Ascending aorta (tissue), 2 donors: ENCODE results near the gene KDM8. TPM values are rescaled to one million over a fixed set of nuclear protein-coding genes. Genes with fewer than 3 reads are reported as not detected.

Experiments used
- DNase-seq, 2 donors: peaks; one replicate each; pipeline ENCODE4 v3.0.0-alpha.2; 2019; ENCODE audit warnings: low spot score in 2 of 2
- H3K27ac ChIP-seq, 2 donors: fragments of 200-600 bp; sonication (generic); one replicate each; pipeline ENCODE4 v1.5.1; 2016 to 2017; ENCODE audit warnings: mild to moderate bottlenecking in 1 of 2
- H3K27me3 ChIP-seq: fragments of 200-600 bp; sonication (generic); one replicate; pipeline ENCODE4 v1.5.1; 2017
- H3K36me3 ChIP-seq, 2 donors: fragments of 200-600 bp; sonication (generic); one replicate each; pipeline ENCODE4 v1.5.1; 2016
- H3K4me1 ChIP-seq, 2 donors: fragments of 200-600 bp; sonication (generic); one replicate each; pipeline ENCODE4 v1.5.1; 2016 to 2017; ENCODE audit warnings: mild to moderate bottlenecking in 1 of 2
- H3K4me3 ChIP-seq, 2 donors: fragments of 200-600 bp; sonication (generic); one replicate each; pipeline ENCODE4 v1.5.1; 2016 to 2017; ENCODE audit warnings: mild to moderate bottlenecking in 1 of 2
- H3K9me3 ChIP-seq, 2 donors: fragments of 200-600 bp; sonication (generic); one replicate each; pipeline ENCODE4 v1.5.1; 2016
- intact Hi-C: fragments of 100-400 bp; cut with DNase I; formaldehyde crosslinking; loops from one replicate; pipeline ENCODE4 v1.15.1; 2023
- total RNA-seq: library from RNA; depleted of rRNA; stranded (reverse); fragments of >200 nt; gene quantifications from one replicate; pipeline ENCODE4 v1.1.0, GENCODE V29; 2016
- TF ChIP-seq, protein P1 (sequence below), 3 experiments: fragments of 200-600 bp in 2 of 3; fragments of 450-650 bp in 1 of 3; sonication (generic) in 2 of 3; IDR thresholded peaks; one replicate each; pipeline ENCODE4 v1.5.1; 2016 to 2019; ENCODE audit warnings: antibody characterized with exemption in 3 of 3, mild to moderate bottlenecking in 1 of 3, moderate library complexity in 1 of 3

The KDM8 gene
- total RNA-seq, 1 donor from 2014 or later = 55.5 TPM

DNA sequence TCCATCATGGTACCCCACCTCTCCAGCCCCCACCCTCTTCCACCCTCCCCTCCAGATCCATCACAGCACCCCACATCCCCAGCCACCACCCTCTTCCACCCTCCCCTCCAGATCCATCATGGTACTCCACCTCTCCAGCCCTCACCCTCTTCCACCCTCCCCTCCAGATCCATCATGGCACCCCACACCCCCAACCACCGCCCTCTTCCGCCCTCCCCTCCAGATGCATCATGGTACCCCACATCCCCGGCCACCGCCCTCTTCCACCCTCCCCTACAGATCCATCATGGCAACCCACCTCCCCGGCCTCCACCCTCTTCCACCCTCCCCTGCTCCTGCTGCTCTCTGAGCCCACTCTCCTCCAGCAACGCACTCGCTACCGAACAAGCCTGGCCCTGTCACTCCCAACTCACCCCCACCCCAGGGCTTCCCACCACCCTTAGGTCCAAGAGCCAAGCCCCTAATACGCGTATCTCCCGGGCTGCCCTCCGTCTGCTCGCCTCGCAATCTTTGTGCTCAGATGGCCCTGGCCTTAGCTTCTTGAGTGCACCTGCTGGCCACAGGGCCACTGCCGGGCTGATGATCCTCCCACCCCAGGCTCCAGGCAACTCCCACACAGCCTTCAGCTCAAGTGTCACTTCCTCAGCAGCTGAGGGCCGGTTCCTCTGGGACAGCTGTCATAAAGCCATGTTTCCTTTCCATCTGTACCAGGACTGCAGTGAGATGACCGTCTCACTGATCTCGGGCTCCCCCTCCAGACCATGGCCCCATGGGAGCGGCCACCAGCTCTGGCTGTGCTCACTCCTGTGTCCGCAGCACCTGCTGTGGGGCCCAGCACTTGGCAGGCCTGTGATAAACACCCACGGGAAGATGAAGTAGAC lies 25.5 kb downstream of the KDM8 start:
- Histone ChIP-seq H3K4me1 (no peaks in the 10 kb centered on the region), H3K36me3 (peaks cover 33 to 69% of the 10 kb centered on the region in 2 donors), H3K9me3 (no peaks in the 10 kb centered on the region), H3K27ac (no peak overlapping the region), H3K4me3 (no peak overlapping the region), H3K27me3 (no peaks in the 10 kb centered on the region)
- intact Hi-C loops = no loop called here
- TF ChIP-seq, protein P1, sequence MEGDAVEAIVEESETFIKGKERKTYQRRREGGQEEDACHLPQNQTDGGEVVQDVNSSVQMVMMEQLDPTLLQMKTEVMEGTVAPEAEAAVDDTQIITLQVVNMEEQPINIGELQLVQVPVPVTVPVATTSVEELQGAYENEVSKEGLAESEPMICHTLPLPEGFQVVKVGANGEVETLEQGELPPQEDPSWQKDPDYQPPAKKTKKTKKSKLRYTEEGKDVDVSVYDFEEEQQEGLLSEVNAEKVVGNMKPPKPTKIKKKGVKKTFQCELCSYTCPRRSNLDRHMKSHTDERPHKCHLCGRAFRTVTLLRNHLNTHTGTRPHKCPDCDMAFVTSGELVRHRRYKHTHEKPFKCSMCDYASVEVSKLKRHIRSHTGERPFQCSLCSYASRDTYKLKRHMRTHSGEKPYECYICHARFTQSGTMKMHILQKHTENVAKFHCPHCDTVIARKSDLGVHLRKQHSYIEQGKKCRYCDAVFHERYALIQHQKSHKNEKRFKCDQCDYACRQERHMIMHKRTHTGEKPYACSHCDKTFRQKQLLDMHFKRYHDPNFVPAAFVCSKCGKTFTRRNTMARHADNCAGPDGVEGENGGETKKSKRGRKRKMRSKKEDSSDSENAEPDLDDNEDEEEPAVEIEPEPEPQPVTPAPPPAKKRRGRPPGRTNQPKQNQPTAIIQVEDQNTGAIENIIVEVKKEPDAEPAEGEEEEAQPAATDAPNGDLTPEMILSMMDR (IDR thresholded peaks at IDR 0.05) = no peak
- DNase-seq = no peak

DNA sequence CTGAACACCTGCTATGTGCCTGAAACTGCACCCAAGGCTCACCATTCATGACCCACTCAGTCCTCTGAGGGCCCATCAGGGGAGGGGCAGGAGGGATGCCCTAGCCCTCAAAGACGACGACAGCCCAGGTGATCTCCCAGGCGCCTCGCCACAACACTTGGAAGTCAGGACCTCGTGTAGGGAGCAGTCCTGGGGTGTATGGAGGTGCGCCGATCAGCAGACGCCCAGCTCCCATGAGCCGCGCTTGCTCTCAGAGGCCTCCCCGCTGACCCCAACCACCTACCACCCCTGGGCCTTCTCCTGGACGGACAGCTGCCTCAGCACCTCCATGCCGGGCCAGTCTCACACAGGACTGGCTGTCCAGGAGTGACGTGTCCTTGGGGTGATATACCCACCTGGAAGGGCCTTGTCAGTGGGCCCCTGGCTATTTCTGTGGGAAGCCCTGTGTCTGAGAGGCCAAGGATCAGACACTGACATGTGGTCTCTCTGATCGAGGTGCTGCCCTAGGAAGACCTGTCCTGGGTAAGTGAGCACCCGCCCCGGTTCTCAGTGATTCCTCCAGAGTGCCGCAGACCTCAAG lies 26.7 kb downstream of the KDM8 start:
- TF ChIP-seq, protein P1 (IDR thresholded peaks at IDR 0.05) = no peak
- peaks cover 24 to 60% of the 10 kb centered on the region in 2 donors for H3K36me3 ChIP-seq
- intact Hi-C loops = no loop called here
- H3K27ac ChIP-seq = no peak overlapping the region
- no peaks in the 10 kb centered on the region for H3K9me3 ChIP-seq
- H3K27me3 ChIP-seq = no peaks in the 10 kb centered on the region
- H3K4me3 ChIP-seq = no peak overlapping the region
- DNase-seq = no peak
- peaks cover 0 to 3% of the 10 kb centered on the region in 2 donors for H3K4me1 ChIP-seq

DNA sequence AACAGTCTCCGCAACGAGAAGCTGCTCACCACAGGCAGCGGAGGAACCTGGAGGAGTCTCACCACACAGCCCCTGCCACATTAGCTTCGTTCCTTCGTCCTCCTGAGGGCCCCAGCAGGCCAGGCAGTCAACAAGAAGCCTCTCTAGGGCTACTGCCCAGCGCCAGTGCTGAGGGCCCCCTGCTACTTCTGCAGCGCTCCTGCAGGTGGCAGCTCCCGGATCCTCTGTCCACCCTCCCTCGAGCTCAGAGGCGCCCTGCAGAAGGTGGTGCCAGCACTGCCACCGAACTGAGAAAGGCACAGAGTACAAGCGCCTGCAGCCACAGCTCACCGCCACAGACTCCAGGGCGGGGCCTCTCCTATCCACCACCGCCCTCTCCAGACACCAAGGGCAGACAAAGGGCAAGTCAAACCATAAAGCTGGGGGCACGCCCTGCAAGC lies 27.3 kb downstream of the KDM8 start:
- intact Hi-C loops = no loop called here
- peaks cover 0 to 9% of the 10 kb centered on the region in 2 donors for H3K4me1 ChIP-seq
- H3K36me3 ChIP-seq = peaks cover 24 to 56% of the 10 kb centered on the region in 2 donors
- DNase-seq = no peak
- H3K27ac ChIP-seq = no peak overlapping the region
- no peaks in the 10 kb centered on the region for H3K27me3 ChIP-seq
- TF ChIP-seq, protein P1 (IDR thresholded peaks at IDR 0.05) = no peak
- no peak overlapping the region for H3K4me3 ChIP-seq
- H3K9me3 ChIP-seq = no peaks in the 10 kb centered on the region

DNA sequence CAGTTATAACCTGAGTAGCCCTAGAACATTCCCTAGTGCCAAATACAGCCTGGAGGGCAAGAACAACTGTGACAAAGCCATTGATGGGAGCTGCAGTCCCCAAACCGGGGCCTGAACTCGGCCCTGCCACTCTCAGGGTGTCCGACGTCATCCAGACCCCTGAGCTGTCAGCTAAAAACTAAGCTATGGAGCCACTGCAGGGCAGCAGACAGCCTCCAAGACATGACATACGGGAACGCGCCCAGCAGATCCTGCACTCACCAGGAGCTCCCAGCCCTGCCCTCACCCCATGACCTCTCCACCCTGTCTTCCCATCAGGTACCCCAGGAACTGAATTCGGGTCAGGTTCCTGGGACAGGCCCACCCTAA lies 28.4 kb downstream of the KDM8 start:
- intact Hi-C loops = no loop called here
- Histone ChIP-seq H3K4me3 (no peak overlapping the region), H3K4me1 (peaks cover 0 to 11% of the 10 kb centered on the region in 2 donors), H3K27me3 (no peaks in the 10 kb centered on the region), H3K36me3 (peaks cover 20 to 46% of the 10 kb centered on the region in 2 donors), H3K27ac (no peak overlapping the region), H3K9me3 (no peaks in the 10 kb centered on the region)
- DNase-seq = no peak
- TF ChIP-seq, protein P1 (IDR thresholded peaks at IDR 0.05) = no peak

DNA sequence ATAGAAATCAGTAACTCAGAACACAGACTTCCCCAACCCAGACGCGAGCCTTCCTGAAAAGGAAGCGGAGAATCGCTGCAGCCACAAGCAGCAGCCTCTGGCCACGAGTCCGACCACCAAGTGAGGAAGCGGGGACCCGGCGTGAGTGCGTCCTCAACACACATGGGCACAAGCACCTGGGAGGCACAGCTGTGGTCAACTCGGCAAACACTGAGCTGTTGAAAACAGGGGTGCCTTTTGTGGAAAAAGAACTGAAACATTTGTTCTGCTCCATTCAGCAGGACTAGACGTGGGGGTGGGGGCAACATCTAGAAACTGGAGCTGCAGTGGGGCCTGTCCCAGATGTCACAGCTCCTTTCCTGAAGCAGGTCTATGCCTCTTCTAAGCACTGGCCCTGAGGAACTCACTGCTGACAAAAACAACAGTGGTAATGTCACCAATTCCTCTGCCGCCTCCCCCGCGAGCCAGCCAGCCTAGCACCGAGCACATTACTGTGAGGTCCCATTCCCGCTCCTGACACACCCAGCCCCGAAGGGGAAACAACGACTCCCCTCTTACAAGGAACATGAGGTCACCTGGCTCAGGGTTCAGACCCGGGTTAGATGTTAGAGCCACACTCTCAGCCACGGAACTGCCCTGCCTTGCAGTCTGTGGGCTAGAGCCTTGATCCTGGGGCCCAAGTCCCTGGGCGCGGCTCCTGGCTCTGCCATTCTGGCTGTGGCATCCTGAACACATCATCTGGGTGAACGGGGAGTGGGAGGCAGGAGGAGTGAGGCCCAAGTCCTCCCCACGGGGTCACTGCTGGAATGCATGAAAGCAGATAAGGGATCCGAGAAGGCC lies 29.0 kb downstream of the KDM8 start:
- peaks cover 15 to 44% of the 10 kb centered on the region in 2 donors for H3K36me3 ChIP-seq
- no peak for DNase-seq
- H3K4me3 ChIP-seq = no peak overlapping the region
- peaks cover 0 to 11% of the 10 kb centered on the region in 2 donors for H3K4me1 ChIP-seq
- no peaks in the 10 kb centered on the region for H3K9me3 ChIP-seq
- H3K27ac ChIP-seq = no peak overlapping the region
- TF ChIP-seq, protein P1 (IDR thresholded peaks at IDR 0.05) = no peak
- H3K27me3 ChIP-seq = no peaks in the 10 kb centered on the region
- intact Hi-C loops = no loop called here
